SK-N-SH (cell line): ENCODE data around the gene DPF1. TPM values are rescaled to one million over a fixed set of nuclear protein-coding genes. Genes with fewer than 3 reads are reported as not detected.

Source experiments
- CTCF ChIA-PET: fragments of 300-600, 350-600 bp; formaldehyde crosslinking; extraction: SDS; loops from one replicate; lab custom pipeline; 2021; lab: Yijun Ruan, JAX
- POLR2A ChIA-PET: fragments of 350-600 bp; sonication (Branson Sonifier 250); formaldehyde crosslinking; extraction: SDS; loops from one replicate; lab custom pipeline; 2020; ENCODE audit warnings: antibody characterized with exemption, inconsistent platforms; lab: Yijun Ruan, JAX
- DNase-seq: peaks from one replicate; pipeline ENCODE4 v3.0.0; 2012
- H2AFZ ChIP-seq: fragments of 200-600 bp; sonication (generic); 2 replicates; pipeline ENCODE4 v1.8.1; 2016; ENCODE audit warnings: antibody characterized with exemption, mild to moderate bottlenecking, low read depth
- H3F3A ChIP-seq: fragments of 200-600 bp; sonication (generic); replicated peaks from 2 replicates; pipeline ENCODE3; 2016; ENCODE audit warnings: antibody characterized with exemption, mild to moderate bottlenecking; ENCODE audit not compliant: insufficient read depth
- H3K27ac ChIP-seq, 2 experiments: fragments of 200-500 bp in 1 of 2; fragments of 200-600 bp in 1 of 2; sonication (Bioruptor generic) in 1 of 2; sonication (generic), shearing (Covaris generic) in 1 of 2; 2 replicates each; pipeline versions ENCODE4 v1.5.1 to v1.6.1; 2014 to 2016; ENCODE audit warnings: low read depth in 2 of 2, inconsistent platforms in 1 of 2, low read length in 1 of 2, mild to moderate bottlenecking in 1 of 2, mixed read lengths in 1 of 2
- H3K27me3 ChIP-seq: fragments of 200-600 bp; sonication (generic), shearing (Covaris generic); 2 replicates; pipeline ENCODE4 v1.6.1; 2016; ENCODE audit warnings: mixed run types; ENCODE audit not compliant: insufficient read depth
- H3K36me3 ChIP-seq, 2 experiments: fragments of 200-500 bp in 1 of 2; fragments of 200-600 bp in 1 of 2; sonication (Bioruptor generic) in 1 of 2; sonication (generic) in 1 of 2; replicated peaks in 1 of 2; 2 replicates each; pipeline versions ENCODE3 to v1.5.1; 2014 to 2016; ENCODE audit warnings: low read length in 1 of 2, mild to moderate bottlenecking in 1 of 2; ENCODE audit not compliant: insufficient read depth in 2 of 2, control insufficient read depth in 1 of 2
- H3K4me1 ChIP-seq, 2 experiments: fragments of 200-500 bp in 1 of 2; fragments of 200-600 bp in 1 of 2; sonication (Bioruptor generic) in 1 of 2; sonication (generic), shearing (Covaris generic) in 1 of 2; 2 replicates each; pipeline versions ENCODE4 v1.5.1 to v1.6.1; 2014 to 2016; ENCODE audit warnings: low read depth in 1 of 2, low read length in 1 of 2, mixed run types in 1 of 2; ENCODE audit not compliant: insufficient read depth in 2 of 2, control insufficient read depth in 1 of 2
- H3K4me2 ChIP-seq: fragments of 200-600 bp; sonication (generic), shearing (Covaris generic); 2 replicates; pipeline ENCODE4 v1.6.1; 2017; ENCODE audit warnings: mixed run types
- H3K4me3 ChIP-seq, 2 experiments: fragments of 200-500 bp in 1 of 2; fragments of 200-600 bp in 1 of 2; sonication (Bioruptor generic) in 1 of 2; sonication (generic), shearing (Covaris generic) in 1 of 2; 2 replicates each; pipeline versions ENCODE4 v1.5.1 to v1.8.1; 2014 to 2016; ENCODE audit warnings: low read depth in 2 of 2, inconsistent platforms in 1 of 2, low read length in 1 of 2, mild to moderate bottlenecking in 1 of 2, mixed read lengths in 1 of 2, moderate library complexity in 1 of 2
- H3K79me2 ChIP-seq: fragments of 200-600 bp; sonication (generic); 2 replicates; pipeline ENCODE4 v1.8.1; 2017; ENCODE audit warnings: mild to moderate bottlenecking; ENCODE audit not compliant: insufficient read depth
- H3K9ac ChIP-seq: fragments of 200-600 bp; sonication (generic); 2 replicates; pipeline ENCODE4 v1.6.1; 2017; ENCODE audit warnings: mixed run types
- H3K9me2 ChIP-seq: fragments of 200-600 bp; sonication (generic); 2 replicates; pipeline ENCODE4 v1.6.1; 2017; ENCODE audit warnings: mixed run types
- H3K9me3 ChIP-seq: fragments of 200-600 bp; sonication (generic); 2 replicates; pipeline ENCODE4 v1.6.1; 2017; ENCODE audit warnings: mixed run types, mild to moderate bottlenecking, moderate library complexity
- H4K20me1 ChIP-seq: fragments of 200-600 bp; sonication (generic); 2 replicates; pipeline ENCODE4 v1.6.1; 2017; ENCODE audit warnings: mild to moderate bottlenecking, mixed run types; ENCODE audit not compliant: insufficient read depth
- ELF1 ChIP-seq: IDR thresholded peaks from 2 replicates; pipeline ENCODE4 v1.4.0; 2012
- EP300 ChIP-seq, 2 experiments: IDR thresholded peaks; 2 replicates each; pipeline versions ENCODE4 v1.4.0 to v1.6.1; 2012; ENCODE audit warnings: borderline replicate concordance in 1 of 2, low read depth in 1 of 2, low read length in 1 of 2
- EZH2phosphoT487 ChIP-seq: fragments of 200-600 bp; sonication (generic); IDR thresholded peaks from 2 replicates; pipeline ENCODE4 v1.6.1; 2017; ENCODE audit warnings: low read depth, mixed run types, mild to moderate bottlenecking, antibody characterized with exemption, moderate library complexity, borderline replicate concordance
- FOSL2 ChIP-seq: IDR thresholded peaks from 2 replicates; pipeline ENCODE4 v1.4.0; 2012; ENCODE audit warnings: low read depth, mild to moderate bottlenecking, moderate library complexity, borderline replicate concordance
- FOXM1 ChIP-seq: IDR thresholded peaks from 2 replicates; pipeline ENCODE4 v1.4.0; 2012; ENCODE audit warnings: low read depth, mild to moderate bottlenecking
- GABPA ChIP-seq: IDR thresholded peaks from 2 replicates; pipeline ENCODE4 v1.4.0; 2012; ENCODE audit warnings: low read depth, mild to moderate bottlenecking
- GATA2 ChIP-seq: sonication (generic); formaldehyde crosslinking; IDR thresholded peaks from 2 replicates; pipeline ENCODE4 v1.5.0; 2020; ENCODE audit warnings: mild to moderate bottlenecking, missing genetic modification reagents
- IRF3 ChIP-seq: fragments of 150-350 bp; IDR thresholded peaks from 2 replicates; pipeline ENCODE4 v1.6.1; 2016; ENCODE audit warnings: mild to moderate bottlenecking, low read depth, low read length
- MEF2A ChIP-seq: IDR thresholded peaks from 2 replicates; pipeline ENCODE4 v1.4.0; 2012; ENCODE audit warnings: low read depth, borderline replicate concordance
- NFIC ChIP-seq: IDR thresholded peaks from 2 replicates; pipeline ENCODE4 v1.4.0; 2012; ENCODE audit warnings: borderline replicate concordance
- NRF1 ChIP-seq: IDR thresholded peaks from 2 replicates; pipeline ENCODE4 v1.6.1; 2012; ENCODE audit warnings: low read depth, mild to moderate bottlenecking, low read length
- POLR2AphosphoS5 ChIP-seq: IDR thresholded peaks from 2 replicates; pipeline ENCODE4 v1.6.1; 2012; ENCODE audit warnings: low read depth, low read length
- RFX5 ChIP-seq: IDR thresholded peaks from 2 replicates; pipeline ENCODE4 v1.6.1; 2012; ENCODE audit warnings: mild to moderate bottlenecking, improper control_type of control experiment, low read length
- SIN3A ChIP-seq: IDR thresholded peaks from 2 replicates; pipeline ENCODE4 v1.6.1; 2012; ENCODE audit warnings: low read depth, mild to moderate bottlenecking, low read length, moderate library complexity, borderline replicate concordance
- TEAD4 ChIP-seq: IDR thresholded peaks from 2 replicates; pipeline ENCODE4 v1.4.0; 2012; ENCODE audit warnings: mild to moderate bottlenecking, borderline replicate concordance; ENCODE audit not compliant: insufficient read depth
- USF1 ChIP-seq: IDR thresholded peaks from 2 replicates; pipeline ENCODE4 v1.4.0; 2012; ENCODE audit warnings: low read depth, borderline replicate concordance
- YY1 ChIP-seq: IDR thresholded peaks from 2 replicates; pipeline ENCODE4 v1.4.0; 2012; ENCODE audit warnings: low read depth, mild to moderate bottlenecking
- ZBTB33 ChIP-seq: IDR thresholded peaks from 2 replicates; pipeline ENCODE4 v1.4.0; 2012; ENCODE audit warnings: low read depth, borderline replicate concordance
- WGBS: methylation state at CpG from one replicate; pipeline ENCODE4 v1.1.6; 2017; ENCODE audit warnings: low lambda C conversion rate; 5-methylcytosine and 5-hydroxymethylcytosine counted together
- polyA plus RNA-seq, 3 experiments: library from polyadenylated mRNA; depleted of rRNA; stranded (reverse); fragments of >200 nt; gene quantifications; 2 replicates each; pipeline ENCODE4 v1.2.3, GENCODE V29; 2012

Gene DPF1
- polyA plus RNA-seq, 1 of the 3 experiments (the other 2 are of a cell fraction) = 4.8 TPM

- CTCF ChIA-PET = interaction anchor here (1.4 to 5.7 kb wide), 8 partner anchors 10 to 357 kb away, joined by 5 to 41 read pairs (median 6); partner anchors contain the start of gene CATSPERG
- POLR2A ChIA-PET = interaction anchor here (1.1 kb wide), 1 partner anchor 10 kb away, joined by 3 read pairs; no protein-coding TSS in a partner anchor
These were observed 31.5 kb upstream of the DPF1 start for GRCh38 chr19:38255383-38256014.

GRCh38 chr19:38253788-38254187 lies 29.8 kb upstream of the DPF1 start:
- no peaks in the 10 kb centered on the region for H4K20me1 ChIP-seq
- H3K4me1 ChIP-seq = peaks cover 0 to 16% of the 10 kb centered on the region in 2 experiments; a peak in 2 of 4 replicates
- peaks cover 9% of the 10 kb centered on the region for H3K27me3 ChIP-seq
- no peaks in the 10 kb centered on the region for H3K9me2 ChIP-seq
- 88% methylated on average over 5 of the region's 5 CpGs for WGBS
- no peak overlapping the region for H3K27ac ChIP-seq
- CTCF ChIA-PET = interaction anchor here (2.5 to 5.7 kb wide), 3 partner anchors 9 to 112 kb away, joined by 8 to 41 read pairs (median 24); no protein-coding TSS in a partner anchor
- no peaks in the 10 kb centered on the region for H3K36me3 ChIP-seq
- POLR2A ChIA-PET = no interaction called here
- H3K4me3 ChIP-seq = no peak overlapping the region
- no peaks in the 10 kb centered on the region for H3K9me3 ChIP-seq
- no peak overlapping the region for H2AFZ ChIP-seq
- H3F3A ChIP-seq = no peaks in the 10 kb centered on the region
- no peak overlapping the region for H3K9ac ChIP-seq
- no peak overlapping the region for H3K4me2 ChIP-seq
- H3K79me2 ChIP-seq = no peaks in the 10 kb centered on the region
- no peak for DNase-seq
- TF ChIP-seq USF1 = no peak
- TF ChIP-seq TEAD4 = no peak
- no peak for TF ChIP-seq RFX5
- no peak for TF ChIP-seq NFIC
- TF ChIP-seq EZH2phosphoT487 = no peak
- no peak for TF ChIP-seq MEF2A
- TF ChIP-seq NRF1 = no peak
- no peak for TF ChIP-seq FOSL2
- no peak for TF ChIP-seq GATA2 (CRISPR knock-in tag)
- no peak for TF ChIP-seq ZBTB33

More at GRCh38 chr19:38255383-38256014, 31.5 kb upstream of the DPF1 start:
- Histone ChIP-seq H3F3A (no peaks in the 10 kb centered on the region), H3K27me3 (peaks cover 9% of the 10 kb centered on the region), H3K9me3 (no peaks in the 10 kb centered on the region), H3K4me3 (peak overlapping the region in 1 of 2 experiments; percentile 23; a peak in 2 of 4 replicates), H3K4me1 (peaks cover 0 to 16% of the 10 kb centered on the region in 2 experiments; a peak in 2 of 4 replicates), H3K27ac (no peak overlapping the region; a peak in 1 of 4 replicates), H3K9me2 (no peaks in the 10 kb centered on the region), H3K79me2 (no peaks in the 10 kb centered on the region), H3K9ac (no peak overlapping the region), H2AFZ (no peak overlapping the region), H3K36me3 (no peaks in the 10 kb centered on the region), H3K4me2 (no peak overlapping the region), H4K20me1 (no peaks in the 10 kb centered on the region)
- WGBS = 70% methylated on average over 13 of the region's 17 CpGs
- TF ChIP-seq ZBTB33 (no peak), YY1 (no peak), FOXM1 (no peak), GABPA (no peak), NFIC (no peak), IRF3 (no peak), POLR2AphosphoS5 (no peak), ELF1 (no peak), EP300 (IDR thresholded peaks at IDR 0.05; ENCODE audit: borderline replicate concordance in 1 of 2, low read depth in 1 of 2, low read length in 1 of 2) (no peak), SIN3A (no peak), RFX5 (no peak), NRF1 (no peak), TEAD4 (no peak)
- DNase-seq = peak; percentile 50
